GM20431 (cell line): ENCODE data around the gene VWC2L.

Experiments
- in situ Hi-C: fragments of 300-500 bp; cut with MseI, MboI; formaldehyde crosslinking; loops from one replicate; pipeline ENCODE4 v1.15.0; 2020; ENCODE audit warnings: low sequenced_read_pairs; ENCODE audit not compliant: unreplicated experiment

The VWC2L gene

GRCh38 chr2:214577769-214578168, 166.9 kb downstream of the VWC2L start:
- in situ Hi-C loops = no loop called here

DNA sequence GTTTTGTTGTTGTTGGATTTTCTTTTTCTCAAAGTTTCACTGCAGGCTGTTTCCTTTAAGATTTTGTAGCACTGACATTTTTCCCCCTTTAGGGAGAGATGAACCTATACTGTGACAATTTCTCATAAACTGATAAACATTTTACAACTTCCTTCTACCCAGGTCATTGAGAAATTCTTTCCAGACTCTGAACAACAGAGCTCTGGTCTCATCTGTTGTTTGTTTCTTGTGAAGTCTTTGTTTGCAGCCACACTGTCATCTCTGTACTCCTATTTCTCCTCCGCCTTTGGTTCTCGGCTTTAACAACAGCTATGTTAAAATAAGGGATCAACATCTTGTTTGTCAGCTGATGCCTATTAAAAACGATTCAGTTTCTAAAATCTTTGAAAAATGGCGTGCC, 167.6 kb downstream of the VWC2L start:
- in situ Hi-C loops = no loop called here

GRCh38 chr2:214579035-214579434, 168.2 kb downstream of the VWC2L start:
- in situ Hi-C loops = no loop called here

DNA sequence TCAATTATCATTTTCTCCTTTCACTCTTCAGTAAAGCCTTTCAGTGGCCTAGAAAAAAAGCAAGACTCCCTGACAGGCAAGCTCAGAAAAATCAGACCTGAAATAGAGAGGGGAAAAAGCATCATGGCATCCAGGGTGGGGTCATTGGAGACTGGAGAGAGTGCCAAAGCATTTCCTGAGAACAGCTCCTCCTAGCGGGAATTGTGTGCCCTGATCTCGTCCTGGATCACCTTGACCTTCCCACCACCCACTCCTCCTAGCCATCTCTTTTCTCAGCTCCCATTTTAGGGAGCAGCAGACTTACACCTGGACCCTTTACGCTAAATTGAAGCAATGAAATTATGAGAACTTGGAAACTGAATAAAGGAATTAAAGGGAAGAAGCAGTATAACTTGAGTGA, 176.6 kb downstream of the VWC2L start:
- in situ Hi-C loops = no loop called here

DNA sequence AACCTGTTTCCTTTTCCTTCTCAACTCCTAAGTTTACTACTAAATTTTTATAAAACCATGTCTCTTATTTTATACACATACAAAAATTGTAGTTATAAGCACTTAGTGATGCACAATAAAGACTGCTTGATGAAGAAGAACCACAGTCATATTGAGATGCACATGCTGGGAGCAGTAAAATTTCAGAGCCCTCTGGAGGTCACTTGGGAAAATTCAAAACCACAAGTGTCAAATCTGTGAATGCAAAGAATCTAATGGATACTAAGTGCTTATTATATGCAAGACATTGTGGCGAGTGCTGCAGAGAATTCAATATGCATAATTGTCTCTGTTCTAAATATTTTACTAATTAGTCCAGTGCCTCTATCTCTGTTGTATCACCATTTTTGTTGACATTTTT, 180.5 kb downstream of the VWC2L start:
- in situ Hi-C loops = no loop called here

DNA sequence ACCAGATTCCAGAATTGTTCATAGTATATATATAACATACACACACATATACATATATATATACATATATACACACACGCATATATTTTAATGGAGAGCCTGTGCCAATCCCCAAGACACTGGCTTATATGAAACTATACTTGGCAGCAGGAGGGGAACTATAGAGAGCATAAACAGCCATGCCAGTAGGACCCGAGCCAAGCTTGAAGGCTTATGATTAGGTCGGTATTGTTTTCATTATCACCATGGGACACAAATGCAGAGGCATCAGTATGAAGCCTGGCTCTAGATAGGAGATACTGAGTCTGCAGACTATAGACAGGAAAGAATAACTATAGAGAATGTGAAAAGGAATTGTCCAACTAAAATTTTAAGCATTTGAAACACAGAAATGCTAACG, 181.2 kb downstream of the VWC2L start:
- in situ Hi-C loops = no loop called here

DNA sequence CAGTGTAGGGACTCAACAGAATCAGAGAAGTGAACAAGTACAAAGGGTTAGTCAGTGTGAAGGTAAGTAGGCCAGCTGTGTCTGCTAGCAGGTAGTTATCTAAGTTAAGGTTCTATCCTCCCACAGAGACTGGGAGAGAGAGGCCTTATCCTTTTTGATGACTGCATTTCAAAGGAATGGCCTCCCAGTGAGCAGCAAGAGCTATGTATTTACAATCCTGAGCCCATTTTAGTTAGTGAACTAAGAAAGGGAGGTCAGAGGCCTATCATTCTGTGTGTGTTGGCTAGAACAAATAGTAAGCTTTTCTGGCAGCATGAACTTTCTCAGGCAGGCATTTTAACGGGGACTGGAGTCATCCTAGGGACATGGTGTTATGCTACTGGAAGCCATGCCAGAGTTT, 182.9 kb downstream of the VWC2L start:
- in situ Hi-C loops = no loop called here

GRCh38 chr2:214601852-214602633, 191.2 kb downstream of the VWC2L start:
- in situ Hi-C loops = no loop called here

- in situ Hi-C loops = no loop called here
These were observed 194.0 kb downstream of the VWC2L start for GRCh38 chr2:214604861-214605260.

DNA sequence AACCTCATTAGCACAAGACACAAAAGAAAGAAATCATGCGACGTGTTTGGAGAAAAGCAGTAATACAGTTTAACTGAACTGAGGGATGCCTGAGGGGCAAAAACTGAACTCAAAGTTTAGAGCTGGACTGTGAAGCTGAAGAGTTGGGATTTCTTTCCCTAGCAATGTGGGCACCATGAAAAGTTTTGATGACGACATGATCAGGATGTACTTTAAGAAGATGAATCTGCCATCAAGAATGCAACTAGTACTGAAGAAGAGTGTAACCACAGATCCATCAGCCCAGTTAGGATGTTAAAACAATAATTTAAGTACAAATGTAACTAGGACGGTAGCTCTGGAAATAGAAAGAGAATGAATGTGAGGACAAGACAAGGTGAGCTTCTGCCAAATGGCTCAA, 196.2 kb downstream of the VWC2L start:
- in situ Hi-C loops = no loop called here

DNA sequence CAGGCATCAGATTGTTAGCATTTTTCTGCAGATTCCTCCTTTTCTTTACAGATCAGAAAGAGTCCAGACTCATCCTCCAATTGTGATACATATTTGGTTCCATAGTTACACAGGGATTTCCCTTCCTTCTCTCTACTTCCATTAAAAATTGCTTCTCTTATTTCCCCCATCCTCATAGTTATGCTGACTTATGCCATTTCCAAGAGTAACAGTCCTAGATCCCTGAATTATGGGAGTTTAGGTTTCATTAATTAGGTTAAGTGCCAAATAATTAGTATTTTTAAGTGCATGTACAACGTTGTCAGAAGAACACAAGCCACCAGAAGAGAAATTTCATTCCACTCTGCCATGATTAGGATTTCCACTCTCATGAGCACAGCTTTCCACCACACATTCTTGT, 200.2 kb downstream of the VWC2L start:
- in situ Hi-C loops = no loop called here

- in situ Hi-C loops = no loop called here
These were observed 213.4 kb downstream of the VWC2L start for GRCh38 chr2:214624166-214624760.

GRCh38 chr2:214628091-214628490, 217.2 kb downstream of the VWC2L start:
- in situ Hi-C loops = no loop called here
